Measurements from ENCODE around the gene PIK3CB.

GRCh38 chr3:138768946-138769345 is 65.8 kb downstream of the PIK3CB start:
- TF ChIP-seq CTCF (IDR thresholded peaks at IDR 0.05) (no peak), ZFX (IDR thresholded peaks at IDR 0.05; ENCODE audit: borderline replicate concordance) (no peak)

Measured in 22Rv1 (cell line).